ENCODE measurements around the gene TEX28.
"Not testable (repeated sequence)": the region's sequence is repeated elsewhere in the genome, so short reads cannot be mapped to it uniquely, and the experiment has no call there.

TEX28 gene, protein sequence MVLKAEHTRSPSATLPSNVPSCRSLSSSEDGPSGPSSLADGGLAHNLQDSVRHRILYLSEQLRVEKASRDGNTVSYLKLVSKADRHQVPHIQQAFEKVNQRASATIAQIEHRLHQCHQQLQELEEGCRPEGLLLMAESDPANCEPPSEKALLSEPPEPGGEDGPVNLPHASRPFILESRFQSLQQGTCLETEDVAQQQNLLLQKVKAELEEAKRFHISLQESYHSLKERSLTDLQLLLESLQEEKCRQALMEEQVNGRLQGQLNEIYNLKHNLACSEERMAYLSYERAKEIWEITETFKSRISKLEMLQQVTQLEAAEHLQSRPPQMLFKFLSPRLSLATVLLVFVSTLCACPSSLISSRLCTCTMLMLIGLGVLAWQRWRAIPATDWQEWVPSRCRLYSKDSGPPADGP

DNA sequence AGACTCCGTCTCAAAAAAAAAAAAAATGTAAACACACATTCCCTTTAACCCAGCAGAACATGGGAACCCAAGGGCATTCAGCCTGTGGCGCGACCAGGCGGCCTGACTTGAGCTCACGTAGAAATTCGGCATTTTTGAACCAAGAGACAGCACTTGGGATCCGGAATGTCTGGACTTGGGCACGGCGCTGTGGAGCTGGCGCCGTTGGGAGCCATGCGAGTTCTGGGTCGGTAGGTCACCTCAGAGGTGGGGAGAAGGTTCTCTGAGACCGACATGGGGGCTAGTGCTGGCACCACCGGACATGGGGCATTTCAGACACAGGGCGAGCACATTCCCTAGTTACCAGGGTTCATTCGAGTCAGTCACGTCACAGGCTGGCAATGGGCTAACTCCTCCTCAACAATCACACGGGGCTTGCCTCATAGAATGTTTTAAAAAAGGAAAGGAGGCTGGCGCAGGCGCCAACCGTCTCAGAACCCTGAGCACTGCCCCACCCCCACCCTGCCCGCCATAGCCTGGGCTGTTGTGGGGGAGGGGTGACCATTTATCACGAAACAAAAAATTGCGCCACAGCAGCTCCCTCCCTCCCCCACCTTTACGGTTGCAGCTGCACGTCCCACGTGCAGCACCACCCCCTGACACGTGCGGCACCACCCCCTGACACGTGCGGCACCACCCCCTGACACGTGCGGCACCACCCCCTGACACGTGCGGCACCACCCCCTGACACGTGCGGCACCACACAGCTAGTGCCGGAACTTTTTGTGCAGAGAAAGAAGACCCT lies at the start of gene TEX28:
TEX28 (minus strand) TSS at position 334 of the 784 bp plus-strand sequence. CDS start 3,007 bp downstream, outside the sequence.
- no peak for DNase-seq

DNA sequence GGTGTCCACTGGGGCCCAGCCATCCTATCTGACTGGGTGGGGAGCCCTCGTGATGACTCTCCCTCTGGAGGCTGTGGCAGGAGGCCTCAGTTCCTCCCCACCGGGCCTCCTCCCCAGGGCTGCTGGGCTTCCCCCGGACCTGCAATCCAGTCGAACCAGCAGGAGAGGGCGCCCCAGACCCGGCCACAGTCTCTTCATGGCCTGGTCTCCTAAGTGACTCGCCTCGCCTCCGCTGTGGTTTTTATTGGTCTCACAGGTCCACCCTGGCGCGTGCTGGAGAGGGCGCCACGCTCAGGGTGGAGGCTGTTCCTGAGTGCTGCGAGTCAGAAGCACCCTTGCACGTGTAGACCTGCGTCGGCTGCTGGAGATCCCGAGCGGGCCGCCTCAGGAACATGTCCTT lies 48.7 kb upstream of the TEX28 start:
- DNase-seq, result not testable (repeated sequence)

DNA sequence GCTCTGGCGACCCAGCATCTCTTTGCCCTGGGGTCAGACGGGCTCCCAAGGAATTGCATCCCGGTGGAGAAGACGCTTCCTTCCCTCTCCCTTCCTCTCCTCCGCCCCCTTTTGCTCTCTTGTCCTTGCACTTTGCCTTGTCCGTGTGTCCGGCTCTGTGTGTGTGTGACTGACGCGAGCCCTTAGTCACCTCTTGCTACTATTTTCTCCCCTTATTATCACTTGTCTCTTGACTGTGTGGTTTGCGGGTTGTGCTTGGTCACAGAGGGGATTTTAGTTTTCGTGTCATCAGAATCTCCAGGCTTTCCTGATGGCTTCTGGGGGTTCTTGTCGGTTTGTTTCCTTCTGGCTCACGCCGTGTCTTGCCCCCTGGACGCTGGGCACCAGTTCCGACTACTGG lies 48.1 kb upstream of the TEX28 start:
- DNase-seq, result not testable (repeated sequence)

DNA sequence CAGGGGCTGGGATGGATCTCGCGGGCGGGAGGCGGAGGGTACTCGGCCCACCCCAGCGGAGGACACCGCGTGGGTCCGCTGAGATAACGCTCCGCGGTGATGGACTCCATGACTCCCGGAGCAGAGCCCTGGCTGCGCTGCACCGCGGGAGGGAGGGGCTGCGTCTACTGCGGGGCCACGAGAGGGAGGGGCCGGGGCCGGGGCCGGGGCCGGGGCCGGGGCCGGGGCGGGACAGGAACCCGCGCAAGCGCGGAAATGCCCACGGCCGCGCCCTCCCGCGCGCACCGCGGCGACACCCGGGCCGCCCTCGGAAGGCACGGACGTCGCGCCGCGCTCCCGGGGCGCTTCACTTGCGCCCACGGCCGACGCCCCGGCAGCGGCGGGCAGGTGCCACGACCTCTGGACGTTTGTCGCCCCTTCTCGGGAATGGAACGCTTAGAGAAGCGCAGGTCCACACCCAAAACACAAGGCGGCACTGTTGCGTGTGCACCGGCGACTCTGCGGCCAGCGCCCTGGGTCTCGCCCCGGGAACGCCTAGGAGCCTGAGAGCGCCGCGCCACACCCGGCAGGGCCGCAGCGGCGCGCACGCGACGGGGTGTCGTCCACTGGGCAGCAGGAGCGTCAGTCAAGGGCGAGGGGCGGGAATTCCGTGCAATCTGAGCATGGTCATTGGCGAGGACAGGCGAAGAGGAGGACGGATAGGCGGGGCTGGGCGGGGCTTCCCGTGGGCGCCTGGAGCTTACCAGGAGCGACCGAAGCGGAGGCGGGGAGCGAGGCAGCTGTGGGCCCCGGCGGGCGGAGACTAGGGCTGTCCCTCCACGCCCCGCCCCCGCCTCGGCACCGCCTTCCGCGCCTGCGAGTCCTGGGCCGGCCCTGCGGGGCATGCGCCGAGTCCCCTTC lies 46.7 kb upstream of the TEX28 start:
- not testable (repeated sequence) for DNase-seq

DNA sequence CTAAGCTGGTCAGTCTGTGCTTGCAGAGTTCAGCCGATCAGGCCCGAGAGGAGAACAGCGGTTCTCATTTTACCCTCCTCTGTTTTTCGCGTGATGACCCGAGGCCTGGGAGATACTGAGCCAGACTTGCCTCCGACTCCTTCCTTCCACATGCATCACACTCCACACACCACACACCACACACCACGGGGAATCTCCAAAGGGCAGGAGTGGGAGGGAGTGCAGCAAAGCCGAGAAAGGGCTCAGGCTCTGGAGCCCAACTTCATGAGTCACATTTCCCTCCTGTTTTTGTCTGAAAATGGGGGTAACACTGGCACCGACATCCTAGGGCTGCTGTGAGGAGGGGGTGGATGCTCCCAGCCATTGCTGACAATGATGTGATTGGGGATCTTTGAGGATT lies 39.6 kb upstream of the TEX28 start:
- DNase-seq, result no peak

DNA sequence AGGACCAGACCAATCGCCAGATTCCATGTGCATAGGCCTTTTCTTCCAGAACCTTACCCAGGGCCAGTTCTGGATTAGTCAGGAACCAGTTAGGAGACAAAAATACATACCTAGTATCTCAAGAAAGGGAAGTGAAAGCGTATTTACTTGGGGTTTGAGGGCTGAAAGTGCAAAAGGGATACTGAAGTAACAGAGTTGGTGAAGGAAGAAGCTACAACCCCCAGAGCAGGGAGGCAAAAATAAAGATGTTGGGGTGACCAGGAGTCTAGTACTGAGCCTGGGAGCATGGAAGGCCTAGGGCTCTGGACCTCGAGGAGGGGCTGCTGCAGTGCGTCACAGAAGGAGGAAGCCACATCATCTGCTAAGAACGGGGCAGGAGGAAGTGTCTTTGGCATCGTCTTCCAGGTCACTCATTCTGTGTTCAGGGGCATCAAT lies 38.9 kb upstream of the TEX28 start:
- no peak for DNase-seq

DNA sequence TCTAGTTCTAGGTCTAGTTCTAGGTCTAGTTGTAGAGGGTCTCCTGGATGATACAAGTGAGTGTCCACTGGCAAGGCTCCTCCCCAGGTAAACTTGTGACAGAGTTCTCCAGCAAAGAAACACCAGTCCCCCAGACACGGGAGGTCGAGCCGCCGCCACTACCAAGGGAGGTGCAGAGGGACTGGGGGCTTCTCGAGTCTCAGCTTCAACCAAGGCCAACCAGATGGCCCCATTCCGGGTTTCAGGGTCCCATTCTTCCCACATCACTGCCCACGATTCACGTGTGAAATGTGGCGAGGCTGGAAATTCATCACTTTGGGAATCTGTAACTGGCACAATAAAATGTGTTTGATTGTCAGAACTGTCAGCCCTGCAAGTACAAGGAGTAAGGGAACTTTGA lies 38.2 kb upstream of the TEX28 start:
- DNase-seq, result no peak

DNA sequence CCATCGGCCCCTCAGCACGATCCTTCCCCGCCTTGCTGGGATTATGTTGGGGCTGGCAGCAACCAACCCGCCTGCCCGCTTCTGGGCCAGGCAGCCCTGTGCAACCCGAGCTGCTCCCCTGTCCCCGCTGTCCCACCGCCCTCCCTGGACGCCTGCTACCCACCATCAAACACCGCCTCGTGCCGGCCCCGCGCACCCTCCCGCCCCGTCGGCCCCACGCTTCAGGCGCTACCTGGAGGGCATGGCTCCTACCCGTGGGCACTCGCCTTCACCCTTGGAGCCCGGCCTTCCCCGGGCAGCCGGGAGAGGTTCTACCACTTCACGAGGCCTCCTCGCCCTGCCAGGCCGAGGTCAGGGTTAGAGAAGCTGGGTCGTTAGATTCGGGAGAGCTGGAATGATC lies 37.6 kb upstream of the TEX28 start:
- DNase-seq, result no peak

DNA sequence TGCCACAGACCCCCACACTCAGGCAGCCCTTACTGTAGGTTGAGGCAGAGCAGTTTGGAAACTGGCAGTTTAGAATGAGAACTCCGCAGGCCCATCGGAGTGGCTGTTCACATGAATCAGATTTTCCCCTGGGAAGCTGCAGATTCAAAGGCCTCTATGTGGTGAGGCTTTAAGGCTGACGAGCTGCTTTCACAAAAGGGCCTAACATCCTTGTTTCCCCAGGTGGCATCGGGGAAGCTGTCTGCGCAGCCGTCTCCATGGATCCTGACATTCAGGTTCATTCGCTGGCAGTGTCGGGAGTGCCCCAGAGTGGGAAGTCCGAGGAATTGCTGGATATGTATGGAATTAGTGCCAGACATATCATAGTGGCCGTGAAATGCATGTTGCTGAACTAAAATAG lies 34.4 kb upstream of the TEX28 start:
- no peak for DNase-seq

DNA sequence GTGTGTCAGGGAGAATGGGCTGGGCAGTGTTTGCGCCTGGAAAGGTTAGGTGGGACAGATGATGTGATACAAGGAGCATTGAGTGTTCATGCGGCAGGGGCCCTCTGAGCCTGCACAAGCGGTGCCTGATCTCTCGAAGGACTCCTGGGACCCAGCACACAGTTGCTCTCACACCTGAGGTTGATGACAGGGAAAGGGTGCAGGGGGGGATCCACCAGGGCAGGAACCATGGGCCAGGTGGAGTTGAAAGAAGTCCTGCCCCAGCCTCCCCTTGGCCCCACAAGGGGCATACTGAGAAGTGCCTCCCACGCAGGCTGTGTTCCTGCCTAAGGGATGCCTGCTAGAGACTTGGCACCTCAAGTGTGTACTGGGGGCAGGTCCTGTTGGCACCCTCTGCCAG lies 33.7 kb upstream of the TEX28 start:
- DNase-seq, result no peak

DNA sequence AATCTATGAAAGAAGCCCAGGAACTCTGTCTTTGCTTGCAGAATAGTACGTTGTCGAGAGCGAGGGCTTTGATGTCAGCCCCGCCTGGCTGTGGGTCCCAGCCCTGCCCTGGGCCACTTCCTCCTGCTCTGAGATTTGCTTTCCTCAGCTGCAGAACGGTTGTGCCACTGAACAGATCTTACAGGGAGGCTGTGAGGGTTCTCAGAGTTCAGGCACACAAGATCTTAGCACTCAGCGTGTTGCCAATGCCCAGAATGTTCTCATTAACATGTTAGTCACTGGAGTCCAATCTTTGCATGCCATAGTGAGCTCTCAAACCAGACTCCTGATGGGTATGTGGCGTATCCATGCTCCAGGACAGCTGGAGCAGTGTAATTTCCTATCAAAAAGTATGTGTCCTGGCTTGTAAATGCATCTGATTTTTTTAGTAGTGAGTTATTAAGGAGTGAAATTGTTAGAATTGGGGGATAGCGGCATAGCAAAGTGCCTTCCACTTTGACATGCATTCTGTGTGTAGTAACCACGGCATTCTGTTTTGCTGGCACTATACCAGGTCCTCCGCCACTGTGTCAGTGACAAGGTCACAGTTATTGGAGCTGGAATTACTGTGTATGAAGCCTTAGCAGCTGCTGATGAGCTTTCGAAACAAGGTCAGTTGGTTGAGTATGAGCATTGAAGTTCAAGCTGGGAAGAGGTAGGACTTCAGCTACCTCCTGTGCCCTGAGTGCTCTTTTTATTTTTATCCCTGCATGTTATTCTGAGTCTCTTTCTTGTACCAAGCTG lies 32.3 kb upstream of the TEX28 start:
- DNase-seq, result no peak

DNA sequence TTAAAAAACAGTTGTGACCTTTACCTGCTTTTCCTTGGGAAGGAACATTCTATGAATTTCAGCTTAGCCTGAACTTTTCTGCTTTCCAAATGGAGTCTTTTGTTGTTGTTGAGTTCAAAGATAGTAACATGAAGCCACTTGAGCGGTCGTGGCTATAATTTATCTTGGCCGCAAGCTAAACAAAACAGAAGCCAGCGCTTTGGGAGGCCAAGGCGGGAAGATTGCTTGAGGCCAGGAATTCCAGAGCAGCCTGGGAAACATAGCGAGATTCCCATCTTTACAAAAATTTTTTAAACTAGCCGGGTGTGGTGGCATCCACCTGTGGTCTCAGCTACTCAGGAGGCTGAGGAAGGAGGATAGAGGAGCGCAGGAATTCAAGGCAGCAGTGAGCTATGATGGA lies 30.6 kb upstream of the TEX28 start:
- DNase-seq, result no peak

DNA sequence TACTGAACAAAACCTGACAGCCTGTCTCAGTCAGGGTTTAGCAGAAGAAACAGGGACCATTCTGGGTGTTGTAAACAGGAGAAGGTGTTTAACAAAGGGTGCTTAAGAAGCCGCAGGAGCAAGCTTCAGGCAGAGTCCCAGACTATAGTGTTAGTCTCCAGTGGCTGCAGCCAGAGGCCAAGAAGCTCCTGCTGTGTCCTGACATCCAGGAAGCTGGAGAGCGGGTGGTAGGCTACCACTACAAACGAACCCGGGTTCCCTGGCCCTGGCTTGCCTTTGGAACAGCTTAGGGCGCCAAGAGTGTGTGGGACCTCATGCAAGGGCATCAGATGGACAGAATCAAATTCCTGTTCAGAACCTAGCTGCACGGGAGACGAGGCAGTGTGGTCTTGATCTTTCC lies 28.6 kb upstream of the TEX28 start:
- no peak for DNase-seq

DNA sequence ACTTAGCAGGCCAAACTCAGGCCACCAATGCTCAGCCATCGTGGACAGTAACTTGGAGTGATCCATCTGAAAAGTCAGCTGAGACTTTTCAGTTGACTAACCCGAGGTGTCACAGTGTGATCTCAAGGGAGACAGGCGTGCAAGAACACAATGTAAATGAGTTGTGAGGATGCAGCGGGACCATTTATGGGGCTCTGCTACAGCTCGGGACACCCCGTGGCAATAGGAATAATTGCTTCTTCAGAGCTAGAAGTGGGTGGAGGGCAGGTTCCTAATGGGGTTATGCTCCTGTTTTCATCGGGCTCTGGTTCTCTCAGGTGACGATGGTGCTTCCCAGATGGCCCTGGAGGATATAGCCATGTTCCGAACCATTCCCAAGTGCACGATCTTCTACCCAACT lies 28.0 kb upstream of the TEX28 start:
- no peak for DNase-seq

DNA sequence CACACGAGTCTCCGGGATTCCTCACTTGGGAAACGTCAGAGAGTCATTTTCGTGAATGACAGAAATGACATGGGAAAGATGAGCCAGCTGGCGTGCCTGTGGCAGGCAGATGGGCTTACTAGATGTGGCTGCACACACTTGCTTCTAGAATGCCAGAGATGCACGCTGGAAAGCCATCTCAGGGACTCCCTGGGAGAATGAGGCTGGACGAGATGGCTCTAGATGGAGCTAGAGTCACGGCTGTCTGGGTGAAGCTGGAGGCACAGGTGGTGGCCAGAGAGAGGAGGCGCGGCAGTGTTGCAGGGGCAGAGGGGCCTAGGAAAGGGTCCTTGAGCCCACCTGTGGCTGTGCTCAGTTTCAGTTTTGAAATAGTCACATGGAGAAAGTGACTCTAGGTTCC lies 26.7 kb upstream of the TEX28 start:
- no peak for DNase-seq

DNA sequence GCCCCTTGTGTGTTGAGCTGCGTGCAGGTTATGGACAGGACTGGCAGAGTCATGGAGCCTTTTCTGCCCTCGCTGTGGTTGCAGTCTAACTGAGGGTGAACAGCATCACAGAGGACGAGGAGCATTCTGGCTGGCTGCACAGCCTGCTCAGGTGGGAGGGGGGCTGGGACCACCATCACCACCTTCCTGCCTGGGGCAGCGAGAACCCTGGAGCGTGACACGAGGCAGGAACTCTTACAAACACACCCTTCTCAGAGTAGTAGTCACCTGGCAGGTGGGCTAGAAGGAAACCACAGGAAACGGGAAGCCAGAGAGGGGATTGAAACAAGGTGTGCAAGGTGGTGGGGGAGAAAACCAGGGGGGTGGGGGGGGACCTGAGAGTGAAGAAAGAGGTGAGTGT lies 26.2 kb upstream of the TEX28 start:
- no peak for DNase-seq

DNA sequence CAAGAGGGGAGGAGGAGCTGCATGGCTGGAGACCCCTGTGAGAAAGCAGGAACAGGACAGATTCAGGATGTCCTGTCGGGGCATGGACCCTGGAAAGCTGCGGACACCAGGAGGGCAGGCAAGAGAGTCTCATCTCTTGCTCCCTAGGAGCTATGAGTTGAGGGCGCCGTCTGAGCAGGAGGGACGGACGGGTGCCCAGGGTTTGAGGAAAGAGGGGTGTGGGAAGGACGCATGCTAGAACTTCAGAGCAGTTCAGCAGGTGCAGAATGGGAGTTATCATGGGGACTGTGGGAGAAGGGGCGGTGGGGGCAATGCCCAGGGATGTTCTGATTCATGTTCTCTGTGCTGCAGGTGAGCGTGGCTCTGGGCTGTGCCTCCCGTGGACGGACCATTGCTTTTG lies 25.5 kb upstream of the TEX28 start:
- no peak for DNase-seq

DNA sequence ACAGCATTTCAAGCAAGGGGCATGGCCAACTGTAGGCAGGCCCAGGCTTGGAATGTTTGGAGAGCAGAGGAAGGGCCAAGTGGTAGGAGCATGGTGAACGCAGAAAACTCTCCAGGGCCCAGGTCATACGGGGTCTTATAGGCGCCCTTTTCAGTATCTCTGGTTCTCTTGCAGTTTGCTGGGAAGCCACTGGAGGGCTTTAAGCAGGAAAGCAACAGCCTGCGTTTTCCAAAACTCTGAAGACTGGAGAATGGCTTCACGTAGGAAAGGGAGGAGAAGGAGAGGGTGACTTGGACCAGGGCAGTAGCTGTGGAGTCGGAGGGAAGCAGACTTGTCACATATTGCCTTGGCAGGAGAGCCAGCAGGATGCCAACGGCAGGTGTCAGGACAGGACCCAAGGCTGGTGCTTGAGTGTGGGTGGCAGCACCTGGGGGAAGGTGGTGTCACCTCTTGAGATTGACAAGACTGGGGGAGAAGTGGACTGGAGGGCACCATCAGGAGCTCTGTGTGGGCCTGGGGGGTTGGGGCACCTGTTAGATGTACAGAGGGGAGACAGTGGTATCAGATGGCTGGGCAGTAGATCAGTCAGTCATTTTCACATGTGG lies 22.6 kb upstream of the TEX28 start:
- DNase-seq, result no peak

DNA sequence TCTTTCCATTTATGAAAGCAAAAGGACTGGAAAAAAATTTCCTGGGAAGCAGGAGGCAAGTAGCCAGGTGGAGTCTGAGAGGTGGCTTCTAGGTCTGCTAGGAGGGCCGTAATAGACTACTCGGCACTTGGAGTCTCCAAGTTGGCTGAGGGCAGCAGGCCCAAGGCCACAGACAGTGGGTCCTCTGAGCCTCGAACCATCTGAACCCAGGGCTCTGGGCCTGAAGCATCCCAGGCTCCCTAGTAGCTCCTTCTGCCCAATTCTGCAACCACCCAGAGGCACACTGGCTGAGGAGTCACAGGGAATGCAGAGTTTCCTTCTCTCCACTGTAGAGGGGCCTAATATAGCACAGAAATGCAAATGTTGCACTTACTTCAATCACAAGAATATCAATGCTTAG lies 20.5 kb upstream of the TEX28 start:
- DNase-seq, result no peak

DNA sequence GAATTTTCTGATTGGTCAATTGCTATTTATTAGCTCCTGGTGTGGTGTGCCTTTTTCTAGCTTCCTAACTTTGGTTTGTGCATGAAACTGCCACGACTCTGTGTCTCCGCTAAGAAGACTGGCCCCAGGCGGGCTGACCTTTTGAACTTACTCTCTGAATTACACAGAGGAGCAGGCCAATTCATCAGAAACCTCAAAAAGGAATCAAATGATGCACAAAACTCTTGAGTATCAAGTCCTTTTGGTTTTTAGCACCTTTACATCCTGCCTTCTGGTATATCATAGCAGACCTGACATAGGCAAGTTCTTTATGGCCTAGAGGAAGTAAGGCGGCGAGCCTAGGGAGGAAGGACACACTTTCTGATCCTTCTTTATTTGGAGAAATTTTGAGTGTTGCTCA lies 18.2 kb upstream of the TEX28 start:
- DNase-seq, result no peak

DNA sequence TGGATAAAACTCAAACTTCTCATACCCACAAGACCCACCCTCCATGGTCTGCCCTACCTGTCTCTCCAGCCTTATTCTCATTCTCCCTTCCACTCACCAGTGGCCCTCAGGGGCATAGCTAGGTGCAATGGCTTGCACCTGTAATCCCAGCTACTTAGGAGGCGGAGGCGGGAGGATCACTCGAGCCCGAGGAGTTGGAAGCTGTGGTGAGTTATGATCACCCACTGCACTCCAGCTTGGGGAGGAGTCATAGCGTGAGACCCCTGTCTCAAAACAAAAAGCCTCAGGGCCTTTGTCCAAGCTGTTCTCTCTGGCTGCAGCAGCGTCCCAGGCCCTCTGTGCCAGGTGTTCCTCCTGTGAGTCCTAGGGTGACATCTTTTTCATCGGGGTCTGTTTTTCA lies 17.2 kb upstream of the TEX28 start:
- DNase-seq, result no peak
